Mucosa of descending colon (tissue), 3 donors: ENCODE data around the gene ATP5PD. TPM values are rescaled to one million over a fixed set of nuclear protein-coding genes. Genes with fewer than 3 reads are reported as not detected.

Experiments
- ATAC-seq: fragments of 200-7000 bp; cut with Tn5 transposase; one replicate; pipeline ENCODE4 v1.9.1; 2020; ENCODE audit warnings: mild to moderate bottlenecking, moderate library complexity
- DNase-seq, 3 donors: peaks; one replicate each; pipeline ENCODE4 v3.0.0-alpha.2; 2020
- H3K36me3 ChIP-seq: fragments of 200-600 bp; one replicate; pipeline ENCODE4 v1.8.0; 2021; ENCODE audit warnings: low read depth, mild to moderate bottlenecking
- H3K4me1 ChIP-seq: fragments of 200-600 bp; one replicate; pipeline ENCODE4 v1.8.0; 2021; ENCODE audit warnings: low read depth, mild to moderate bottlenecking
- H3K4me3 ChIP-seq: fragments of 200-600 bp; one replicate; pipeline ENCODE4 v1.8.0; 2021; ENCODE audit warnings: mild to moderate bottlenecking
- H3K9me3 ChIP-seq: fragments of 200-600 bp; one replicate; pipeline ENCODE4 v1.8.0; 2021; ENCODE audit warnings: mild to moderate bottlenecking
- CTCF ChIP-seq: fragments of 200-600 bp; IDR thresholded peaks from one replicate; pipeline ENCODE4 v1.8.0; 2022; ENCODE audit warnings: antibody characterized with exemption, mild to moderate bottlenecking
- intact Hi-C, 2 donors: fragments of 100-400 bp; cut with DNase I in 1 of 2; cut with micrococcal nuclease in 1 of 2; formaldehyde crosslinking; loops; one replicate each; pipeline versions ENCODE4 v1.11.0 to v1.11.1; 2022; cut with DNase I, micrococcal nuclease
- total RNA-seq, 3 donors: library from RNA; stranded (reverse); fragmentation: NEBNext Ultra II Directional in 2 of 3; extraction: Animal tissue kit (Norgen Biotek cat#: 25700) in 2 of 3; gene quantifications; one replicate each; pipeline versions ENCODE4 v1.2.1 to v1.2.4, GENCODE V29; 2021 to 2023
- donor health status: DM: no; HTN: no; CAD: no; lungs with moderate emphysema.
- donor health status: DM: no; HTN: no; CAD: no.
- donor health status: DM: no; HTN: yes; CAD: no.

The ATP5PD gene
- total RNA-seq, 3 donors from 2014 or later, result 292 to 362 (median 338) TPM

DNA sequence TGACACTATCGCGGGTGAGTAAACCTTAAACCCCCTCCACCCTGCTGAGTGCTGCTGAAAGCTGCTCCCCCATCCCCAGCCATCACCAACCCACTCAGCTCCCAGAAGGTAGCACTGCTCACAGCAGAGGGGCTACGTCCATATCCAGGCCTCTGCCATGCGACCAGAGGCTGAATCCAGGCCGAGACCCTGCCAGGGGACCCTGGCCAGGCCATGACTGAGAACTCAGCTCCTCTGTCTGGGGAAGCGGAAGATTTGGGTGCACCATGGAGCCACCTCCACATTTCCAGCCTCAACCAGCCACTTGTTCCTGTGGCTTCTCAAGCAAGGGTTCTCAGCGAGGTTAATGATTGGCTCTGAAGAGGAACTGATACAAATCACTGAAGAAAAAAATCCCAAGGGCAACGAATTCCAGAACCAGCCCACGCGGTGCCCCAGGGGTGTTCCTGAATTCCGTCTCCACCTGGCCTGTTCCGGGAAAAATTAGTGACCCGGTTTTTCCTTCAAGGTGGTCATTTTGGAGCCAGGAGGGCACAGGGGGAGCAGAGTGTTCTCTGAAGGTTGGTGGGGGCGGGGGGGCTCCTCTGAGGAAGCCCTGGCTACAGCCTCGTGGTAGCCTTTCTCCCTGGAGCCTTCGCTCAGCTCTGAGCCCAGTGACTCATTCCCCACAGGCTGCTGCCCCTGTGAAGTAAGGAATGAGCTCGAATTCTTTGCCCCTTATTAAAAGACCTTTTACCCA lies 31.7 kb upstream of the ATP5PD start:
- intact Hi-C loops, result no loop called here
- DNase-seq (no peak), ATAC-seq (peak; percentile 25)
- Histone ChIP-seq H3K4me1 (peaks cover 43% of the 10 kb centered on the region), H3K4me3 (no peak overlapping the region), H3K36me3 (no peaks in the 10 kb centered on the region), H3K9me3 (no peaks in the 10 kb centered on the region)
- TF ChIP-seq CTCF, result no peak

- intact Hi-C loops, result no loop called here
- Histone ChIP-seq H3K4me1 (peaks cover 46% of the 10 kb centered on the region), H3K4me3 (no peak overlapping the region), H3K9me3 (no peaks in the 10 kb centered on the region), H3K36me3 (no peaks in the 10 kb centered on the region)
- peak; percentile 71 to 85 (median 76) for DNase-seq
- ATAC-seq, result peak; percentile 79
- peak; percentile 20 for TF ChIP-seq CTCF
Measured at GRCh38 chr17:75077496-75078283, 30.9 kb upstream of the ATP5PD start.

DNA sequence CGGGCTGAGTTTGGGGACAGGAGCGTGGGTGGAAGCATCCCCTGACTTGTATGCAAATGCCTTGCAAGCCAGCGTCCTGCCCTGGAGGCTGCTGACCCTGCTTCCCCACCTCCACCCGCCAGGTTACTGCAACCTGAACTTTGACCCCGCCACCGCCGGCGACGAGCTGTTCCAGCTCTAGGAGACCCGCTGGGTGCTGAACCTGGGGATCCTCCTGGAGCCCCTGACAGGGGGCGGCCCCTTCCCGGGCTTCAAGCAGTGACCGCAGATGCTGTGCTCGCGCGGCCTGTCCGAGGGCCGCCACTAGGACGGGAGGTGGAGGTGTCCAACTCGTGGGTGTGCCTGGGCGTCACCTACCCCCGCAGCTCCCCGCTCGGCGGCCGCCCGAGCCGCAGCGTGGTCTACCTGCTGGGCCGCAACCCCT lies 30.3 kb upstream of the ATP5PD start:
- no peak overlapping the region for H3K4me3 ChIP-seq
- H3K4me1 ChIP-seq, result peaks cover 46% of the 10 kb centered on the region
- no peak for TF ChIP-seq CTCF
- no peaks in the 10 kb centered on the region for H3K36me3 ChIP-seq
- H3K9me3 ChIP-seq, result no peaks in the 10 kb centered on the region
- intact Hi-C loops, result no loop called here
- peak; percentile 67 to 83 (median 82) for DNase-seq
- peak; percentile 38 for ATAC-seq

DNA sequence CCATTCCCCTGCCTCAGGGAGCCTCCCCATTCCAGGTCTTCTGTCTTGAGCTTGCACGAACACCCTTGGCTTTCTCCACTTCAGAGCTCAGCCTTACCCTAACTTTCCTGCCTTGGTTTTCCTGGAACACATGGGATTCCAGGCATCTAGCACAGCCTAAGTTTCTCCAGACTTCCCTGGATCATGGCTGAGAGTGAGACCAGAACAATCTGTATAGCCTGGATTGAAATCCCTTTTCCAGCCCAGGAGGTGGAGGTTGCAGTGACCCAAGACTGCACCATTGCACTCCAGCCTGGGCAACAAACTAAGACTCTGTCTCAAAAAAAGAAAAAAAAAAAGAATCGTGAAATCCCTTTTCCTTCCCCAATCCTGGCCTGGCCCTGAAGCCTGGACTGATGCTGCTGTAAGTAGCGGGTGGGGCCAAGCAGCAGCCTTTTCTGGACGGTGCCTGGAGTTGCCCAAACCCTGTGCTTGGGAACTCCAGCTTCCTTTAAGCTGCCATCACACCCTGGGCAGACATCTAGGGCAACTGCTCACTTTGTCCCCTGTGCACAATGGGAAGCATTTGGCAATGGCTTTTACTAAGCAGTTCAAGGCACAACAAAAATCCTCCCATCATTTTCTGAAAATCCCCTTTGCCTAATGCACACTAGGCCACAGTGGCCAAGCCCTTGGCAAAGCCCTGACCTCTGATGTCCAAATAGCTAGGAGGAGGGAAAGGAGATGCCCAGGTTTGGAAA lies 29.0 kb upstream of the ATP5PD start:
- no peak for DNase-seq
- Histone ChIP-seq H3K4me3 (no peak overlapping the region), H3K36me3 (no peaks in the 10 kb centered on the region), H3K4me1 (peaks cover 46% of the 10 kb centered on the region), H3K9me3 (no peaks in the 10 kb centered on the region)
- ATAC-seq, result no peak
- intact Hi-C loops, result no loop called here
- TF ChIP-seq CTCF, result no peak

GRCh38 chr17:75074532-75074931 lies 27.8 kb upstream of the ATP5PD start:
- intact Hi-C loops, result no loop called here

More at GRCh38 chr17:75074532-75074931, 27.8 kb upstream of the ATP5PD start:
- peaks cover 38% of the 10 kb centered on the region for H3K4me1 ChIP-seq
- TF ChIP-seq CTCF, result no peak
- H3K4me3 ChIP-seq, result no peak overlapping the region
- no peaks in the 10 kb centered on the region for H3K9me3 ChIP-seq
- no peaks in the 10 kb centered on the region for H3K36me3 ChIP-seq
- DNase-seq, result no peak
- ATAC-seq, result no peak
